Calu3 (cell line): ENCODE results near the gene ALDH3B2. TPM values are rescaled to one million over a fixed set of nuclear protein-coding genes. Genes with fewer than 3 reads are reported as not detected.
"Not testable (repeated sequence)": the region's sequence is repeated elsewhere in the genome, so short reads cannot be mapped to it uniquely, and the experiment has no call there.

Source experiments
- BruUV-seq: library from RNA; stranded (reverse); fragments of 400-500 nt; replicated peaks from 2 replicates; lab custom pipeline; 2021; lab: Mats Ljungman, UMichigan
- CTCF ChIA-PET: fragments of 300-600 bp; sonication (Branson Sonifier 250); formaldehyde crosslinking; loops from one replicate; lab custom pipeline; 2022; ENCODE audit warnings: antibody characterized with exemption; lab: Charles Lee
- DNase-seq: peaks from one replicate; pipeline ENCODE4 v3.0.0; 2022
- H3K27ac Mint-ChIP-seq: one replicate; pipeline ENCODE4 v1.8.0; 2022; ENCODE audit warnings: mixed read lengths; ENCODE audit not compliant: unreplicated experiment
- H3K27me3 Mint-ChIP-seq: one replicate; pipeline ENCODE4 v1.8.0; 2022; ENCODE audit warnings: mixed read lengths; ENCODE audit not compliant: unreplicated experiment
- H3K36me3 Mint-ChIP-seq: one replicate; pipeline ENCODE4 v1.8.0; 2022; ENCODE audit warnings: mild to moderate bottlenecking, moderate library complexity, mixed read lengths; ENCODE audit not compliant: insufficient read depth, unreplicated experiment
- H3K4me1 Mint-ChIP-seq: one replicate; pipeline ENCODE4 v1.8.0; 2022; ENCODE audit warnings: mild to moderate bottlenecking, low read depth, mixed read lengths; ENCODE audit not compliant: unreplicated experiment
- H3K4me3 Mint-ChIP-seq: one replicate; pipeline ENCODE4 v1.8.0; 2022; ENCODE audit warnings: mild to moderate bottlenecking, low read depth, moderate library complexity, mixed read lengths; ENCODE audit not compliant: unreplicated experiment
- H3K9me3 Mint-ChIP-seq: one replicate; pipeline ENCODE4 v1.8.0; 2022; ENCODE audit warnings: low read depth, mixed read lengths; ENCODE audit not compliant: unreplicated experiment
- intact Hi-C: fragments of 100-400 bp; cut with micrococcal nuclease; formaldehyde crosslinking; loops from one replicate; pipeline ENCODE4 v1.10.0; 2022; ENCODE audit not compliant: unreplicated experiment
- total RNA-seq: library from RNA; stranded (reverse); gene quantifications from 2 replicates; pipeline ENCODE4 v1.2.3, GENCODE V29; 2022
- TF ChIP-seq, protein P1 (sequence below): fragments of 200-600 bp; IDR thresholded peaks from one replicate; pipeline ENCODE4 v1.8.0; 2022; ENCODE audit warnings: antibody characterized with exemption; ENCODE audit not compliant: unreplicated experiment

The ALDH3B2 gene
- total RNA-seq, 1 experiment from 2014 or later, result 2.4 TPM

DNA sequence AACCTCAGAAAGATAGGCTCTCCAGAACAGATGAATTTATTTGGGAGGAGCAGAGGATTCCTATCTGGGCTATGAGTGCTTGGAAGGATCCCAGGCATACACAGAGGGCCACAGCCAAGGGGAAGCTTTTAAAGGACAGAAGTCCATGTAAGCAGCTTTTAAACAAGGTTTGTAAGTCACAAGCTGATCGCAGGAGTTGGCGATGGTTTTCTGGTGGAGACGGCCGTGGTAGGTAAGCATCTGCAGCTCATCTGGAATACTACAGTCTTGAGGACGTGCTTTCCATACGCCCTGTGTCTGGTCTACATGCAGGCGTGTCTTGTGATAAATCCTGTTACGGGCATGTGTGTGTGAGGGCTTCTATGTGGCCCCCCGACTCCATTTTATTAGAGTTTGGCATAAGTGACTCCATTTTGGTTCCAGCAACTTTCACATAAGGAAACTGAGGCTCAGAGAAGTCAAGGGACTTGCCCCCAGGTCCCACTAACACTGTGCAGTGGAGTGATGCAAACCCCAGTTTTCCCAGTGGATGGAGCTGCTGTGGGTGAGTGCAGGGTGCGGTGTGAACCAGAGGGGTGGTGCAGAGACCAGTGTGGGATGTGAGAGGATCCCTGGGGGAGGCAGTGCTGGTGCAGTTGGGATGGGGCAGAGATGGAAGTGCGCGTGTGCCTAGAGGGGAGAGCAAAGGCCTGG is 12.1 kb downstream of the ALDH3B2 start:
- Mint-ChIP-seq H3K27ac (no peak overlapping the region), H3K4me1 (peaks cover 10% of the 10 kb centered on the region), H3K27me3 (no peaks in the 10 kb centered on the region), H3K9me3 (no peaks in the 10 kb centered on the region), H3K36me3 (peaks cover 8% of the 10 kb centered on the region), H3K4me3 (no peak overlapping the region)
- DNase-seq, result no peak
- CTCF ChIA-PET, result no interaction called here
- TF ChIP-seq, protein P1, sequence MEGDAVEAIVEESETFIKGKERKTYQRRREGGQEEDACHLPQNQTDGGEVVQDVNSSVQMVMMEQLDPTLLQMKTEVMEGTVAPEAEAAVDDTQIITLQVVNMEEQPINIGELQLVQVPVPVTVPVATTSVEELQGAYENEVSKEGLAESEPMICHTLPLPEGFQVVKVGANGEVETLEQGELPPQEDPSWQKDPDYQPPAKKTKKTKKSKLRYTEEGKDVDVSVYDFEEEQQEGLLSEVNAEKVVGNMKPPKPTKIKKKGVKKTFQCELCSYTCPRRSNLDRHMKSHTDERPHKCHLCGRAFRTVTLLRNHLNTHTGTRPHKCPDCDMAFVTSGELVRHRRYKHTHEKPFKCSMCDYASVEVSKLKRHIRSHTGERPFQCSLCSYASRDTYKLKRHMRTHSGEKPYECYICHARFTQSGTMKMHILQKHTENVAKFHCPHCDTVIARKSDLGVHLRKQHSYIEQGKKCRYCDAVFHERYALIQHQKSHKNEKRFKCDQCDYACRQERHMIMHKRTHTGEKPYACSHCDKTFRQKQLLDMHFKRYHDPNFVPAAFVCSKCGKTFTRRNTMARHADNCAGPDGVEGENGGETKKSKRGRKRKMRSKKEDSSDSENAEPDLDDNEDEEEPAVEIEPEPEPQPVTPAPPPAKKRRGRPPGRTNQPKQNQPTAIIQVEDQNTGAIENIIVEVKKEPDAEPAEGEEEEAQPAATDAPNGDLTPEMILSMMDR, result no peak
- intact Hi-C loops, result no loop called here
- BruUV-seq, result no TSS peak

DNA sequence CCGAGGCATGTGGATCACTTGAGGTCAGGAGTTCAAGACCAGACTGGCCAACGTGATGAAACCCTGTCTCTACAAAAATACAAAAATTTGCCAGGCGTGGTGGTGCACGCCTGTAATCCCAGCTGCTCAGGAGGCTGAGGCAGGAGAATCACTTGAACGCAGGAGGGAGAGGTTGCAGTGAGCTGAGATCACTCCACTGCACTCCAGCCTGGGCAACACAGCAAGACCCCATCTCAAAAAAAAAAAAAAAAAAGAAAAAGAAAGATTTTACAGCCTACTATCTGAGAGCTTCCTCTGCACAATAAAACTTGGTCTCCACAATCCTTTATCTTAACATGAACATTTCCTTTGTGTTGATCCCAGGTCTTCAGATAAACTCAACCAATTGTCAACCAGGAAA is 13.7 kb downstream of the ALDH3B2 start:
- BruUV-seq, H3K4me1 Mint-ChIP-seq, H3K4me3 Mint-ChIP-seq, H3K27me3 Mint-ChIP-seq, H3K9me3 Mint-ChIP-seq, H3K36me3 Mint-ChIP-seq, DNase-seq, intact Hi-C loops, H3K27ac Mint-ChIP-seq: not testable (repeated sequence)
- CTCF ChIA-PET, result interaction anchor here (0.7 to 3.2 kb wide), 2 partner anchors 32 to 65 kb away, joined by 3 to 17 read pairs; partner anchors contain the start of gene NUDT8

DNA sequence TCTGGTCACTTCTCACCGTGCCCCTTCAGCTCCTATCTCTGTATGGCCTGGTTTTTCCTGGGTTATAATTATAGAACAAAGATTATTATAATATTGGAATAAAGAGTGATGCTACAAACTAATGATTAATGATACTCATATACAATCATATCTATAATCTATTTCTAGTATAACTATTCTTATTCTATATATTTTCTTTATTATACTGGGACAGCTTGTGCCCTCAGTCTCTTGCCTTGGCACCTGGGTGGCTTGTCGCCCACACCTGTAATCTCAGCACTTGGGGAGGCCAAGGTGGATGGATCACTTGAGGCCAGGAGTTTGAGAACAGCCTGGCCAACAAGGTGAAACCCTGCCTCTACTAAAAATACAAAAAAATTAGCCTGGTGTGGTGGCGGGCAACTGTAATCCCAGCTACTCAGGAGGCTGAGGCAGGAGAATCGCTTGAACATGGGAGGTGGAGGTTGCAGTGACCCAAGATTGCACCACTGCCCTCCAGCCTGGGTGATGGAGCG is 14.7 kb downstream of the ALDH3B2 start:
- H3K27ac Mint-ChIP-seq, DNase-seq, H3K27me3 Mint-ChIP-seq, H3K4me1 Mint-ChIP-seq, H3K9me3 Mint-ChIP-seq, BruUV-seq, H3K4me3 Mint-ChIP-seq, H3K36me3 Mint-ChIP-seq: not testable (repeated sequence)
- CTCF ChIA-PET, result interaction anchor here (1.1 to 3.2 kb wide), 3 partner anchors 15 to 31 kb away, joined by 8 to 17 read pairs (median 9); partner anchors contain the start of genes ALDH3B2 and NUDT8
- intact Hi-C loops, result loop anchor here (2.0 to 10.0 kb wide), 2 partner anchors 27 to 85 kb away; no protein-coding TSS in a partner anchor

DNA sequence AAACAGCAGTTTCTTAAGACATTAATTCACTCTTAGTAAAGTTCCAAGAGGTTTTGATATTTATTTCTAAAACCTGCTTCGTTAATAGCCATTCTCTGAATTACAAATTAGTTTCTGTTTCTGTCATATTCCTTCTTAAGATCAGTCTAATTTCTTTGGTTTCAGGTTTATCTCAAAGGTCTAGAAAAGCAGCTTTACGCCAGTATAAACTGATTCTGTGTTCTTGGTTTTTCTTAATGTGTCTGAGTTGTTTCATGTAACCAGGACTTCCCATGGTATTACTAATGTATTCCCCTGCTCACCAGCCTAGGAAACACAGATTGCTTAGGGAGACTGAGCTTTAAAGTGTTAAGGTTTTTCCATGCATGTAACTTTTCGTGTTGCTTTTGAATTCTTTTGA is 17.1 kb downstream of the ALDH3B2 start:
- intact Hi-C loops, result loop anchor here (10.0 kb wide), 1 partner anchor 82 kb away; no protein-coding TSS in a partner anchor
- CTCF ChIA-PET, result no interaction called here
- Mint-ChIP-seq H3K4me1 (peaks cover 16% of the 10 kb centered on the region), H3K4me3 (no peak overlapping the region), H3K27me3 (no peaks in the 10 kb centered on the region), H3K36me3 (peaks cover 8% of the 10 kb centered on the region), H3K9me3 (no peaks in the 10 kb centered on the region), H3K27ac (no peak overlapping the region)
- no peak for DNase-seq
- no TSS peak for BruUV-seq
- TF ChIP-seq, protein P1, result no peak

DNA sequence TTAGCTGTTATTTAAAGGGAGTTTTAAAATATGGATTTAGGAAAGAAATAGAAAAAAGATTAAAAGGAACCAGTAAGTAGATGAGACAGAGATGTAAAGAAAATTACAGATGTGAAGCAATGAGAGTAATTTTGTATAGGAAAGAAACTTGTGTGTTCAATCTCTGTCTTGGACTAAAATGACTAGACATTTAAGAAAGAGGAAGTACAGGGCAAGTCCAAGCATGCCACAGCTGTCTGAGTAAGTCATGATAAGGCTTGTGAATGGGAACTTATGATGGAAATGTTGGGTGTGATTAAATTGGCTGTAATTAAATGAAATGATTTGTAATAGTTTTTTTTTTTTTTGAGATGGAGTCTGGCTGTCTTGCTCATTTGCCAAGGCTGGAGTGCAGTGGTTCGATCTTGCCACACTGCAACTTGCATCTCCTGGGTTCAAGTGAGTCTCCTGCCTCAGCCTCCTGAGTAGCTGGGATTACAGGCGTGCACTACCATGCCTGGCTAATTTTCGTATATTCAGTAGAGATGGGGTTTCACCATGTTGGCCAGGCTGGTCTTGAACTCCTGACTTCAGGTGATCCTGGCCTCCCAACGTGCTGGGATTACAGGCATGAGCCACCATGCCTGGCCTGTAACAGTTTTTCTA is 18.0 kb downstream of the ALDH3B2 start:
- TF ChIP-seq, protein P1, result no peak
- BruUV-seq, result no TSS peak
- CTCF ChIA-PET, result no interaction called here

More for the DNA sequence above, 18.0 kb downstream of the ALDH3B2 start:
- Mint-ChIP-seq H3K9me3 (no peaks in the 10 kb centered on the region), H3K36me3 (peaks cover 8% of the 10 kb centered on the region), H3K27me3 (no peaks in the 10 kb centered on the region), H3K27ac (no peak overlapping the region), H3K4me3 (no peak overlapping the region), H3K4me1 (peaks cover 18% of the 10 kb centered on the region)
- no peak for DNase-seq
- intact Hi-C loops, result loop anchor here (10.0 kb wide), 1 partner anchor 82 kb away; no protein-coding TSS in a partner anchor
